ENCODE results near the gene GPD1.

Gene GPD1

GRCh38 chr12:50103767-50104321, at the start of gene GPD1:
GPD1 (plus strand) TSS chr12:50104008; CDS start chr12:50104051, 43 bp downstream.
- H3K4me3 ChIP-seq (replicated peaks in 1 of 2; ENCODE audit: low read depth in 2 of 2, low read length in 2 of 2) = no peak within 1 kb of the TSS
- no peak for TF ChIP-seq CTCF (IDR thresholded peaks at IDR 0.05; ENCODE audit: low read depth, low read length)
- DNase-seq (ENCODE audit: low read depth in 2 of 2) = peak; percentile 35 to 55

- DNase-seq (ENCODE audit: low read depth in 2 of 2) = peak; percentile 54 to 56
- H3K4me3 ChIP-seq (replicated peaks in 1 of 2; ENCODE audit: low read depth in 2 of 2, low read length in 2 of 2) = no peak overlapping the region
- peak; percentile 99 for TF ChIP-seq CTCF (IDR thresholded peaks at IDR 0.05; ENCODE audit: low read depth, low read length)
These were observed 47.8 kb upstream of the GPD1 start for GRCh38 chr12:50055831-50056638.

- TF ChIP-seq CTCF (IDR thresholded peaks at IDR 0.05; ENCODE audit: low read depth, low read length) = no peak
- H3K4me3 ChIP-seq (replicated peaks in 1 of 2; ENCODE audit: low read depth in 2 of 2, low read length in 2 of 2) = peak overlapping the region in 1 of 2 donors; percentile 63
- DNase-seq (ENCODE audit: low read depth in 2 of 2) = no peak
These were observed 47.2 kb upstream of the GPD1 start for GRCh38 chr12:50056639-50056976.

- H3K4me3 ChIP-seq (replicated peaks in 1 of 2; ENCODE audit: low read depth in 2 of 2, low read length in 2 of 2) = peak within 1 kb of the TSS; percentile 63
- DNase-seq (ENCODE audit: low read depth in 2 of 2) = peak; percentile 63 to 77
- no peak for TF ChIP-seq CTCF (IDR thresholded peaks at IDR 0.05; ENCODE audit: low read depth, low read length)
These were observed 46.6 kb upstream of the GPD1 start, which contains the start of gene ASIC1 for GRCh38 chr12:50057000-50057841. ASIC1 (plus strand) TSS chr12:50057596; CDS start chr12:50058767, 1,171 bp downstream.

- no peak for TF ChIP-seq CTCF (IDR thresholded peaks at IDR 0.05; ENCODE audit: low read depth, low read length)
- DNase-seq (ENCODE audit: low read depth in 2 of 2) = no peak
- H3K4me3 ChIP-seq (replicated peaks in 1 of 2; ENCODE audit: low read depth in 2 of 2, low read length in 2 of 2) = peak overlapping the region; percentile 55 to 63
These were observed 45.7 kb upstream of the GPD1 start for GRCh38 chr12:50057896-50058670.

- no peak for TF ChIP-seq CTCF (IDR thresholded peaks at IDR 0.05; ENCODE audit: low read depth, low read length)
- no peak for DNase-seq (ENCODE audit: low read depth in 2 of 2)
- no peak overlapping the region for H3K4me3 ChIP-seq (replicated peaks in 1 of 2; ENCODE audit: low read depth in 2 of 2, low read length in 2 of 2)
These were observed 45.0 kb upstream of the GPD1 start for GRCh38 chr12:50058743-50059312.
